Limb (tissue), 2 donors: ENCODE results near the gene LBX1.

Experiments
- DNase-seq, 2 donors: peaks; one replicate each; pipeline ENCODE4 v3.0.0-alpha.2; 2016; ENCODE audit errors: extremely low spot score in 2 of 2

LBX1 gene

DNA sequence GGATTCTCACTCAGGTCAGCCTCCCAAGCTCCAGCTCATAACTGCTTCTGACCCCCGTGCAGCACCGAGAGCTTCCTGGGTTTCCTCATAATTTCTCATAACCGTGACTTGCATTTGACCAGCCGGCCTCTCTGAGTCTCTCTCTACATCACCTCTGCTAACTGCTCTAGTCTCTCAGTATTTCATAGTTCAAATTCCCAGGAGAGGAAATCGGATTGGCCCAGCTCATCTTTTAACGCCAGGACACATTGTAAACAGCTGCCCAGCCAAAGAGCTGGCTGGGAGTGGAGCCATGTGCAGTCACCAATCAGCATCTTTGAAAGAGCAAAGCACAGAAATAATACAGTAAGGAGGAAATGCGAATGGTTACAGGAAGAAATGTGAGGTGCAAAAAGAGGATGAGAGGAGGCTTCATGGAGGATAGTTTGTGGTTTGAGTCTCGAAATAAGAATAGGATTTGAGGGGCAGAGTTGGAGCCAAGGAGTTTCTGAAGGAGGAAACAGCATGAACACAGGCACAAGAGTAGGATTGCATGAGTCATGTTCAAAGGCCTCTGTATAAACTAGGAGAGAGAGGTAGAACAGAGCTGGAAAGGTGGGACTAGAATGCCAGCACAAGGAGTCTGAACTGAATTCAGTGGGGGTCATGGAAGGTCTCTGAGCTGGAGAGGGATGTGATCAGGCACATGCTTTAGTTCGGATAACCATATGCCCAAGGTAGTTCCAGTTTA lies 15.2 kb upstream of the LBX1 start:
- DNase-seq: peak in 1 of 2 donors; percentile 53

DNA sequence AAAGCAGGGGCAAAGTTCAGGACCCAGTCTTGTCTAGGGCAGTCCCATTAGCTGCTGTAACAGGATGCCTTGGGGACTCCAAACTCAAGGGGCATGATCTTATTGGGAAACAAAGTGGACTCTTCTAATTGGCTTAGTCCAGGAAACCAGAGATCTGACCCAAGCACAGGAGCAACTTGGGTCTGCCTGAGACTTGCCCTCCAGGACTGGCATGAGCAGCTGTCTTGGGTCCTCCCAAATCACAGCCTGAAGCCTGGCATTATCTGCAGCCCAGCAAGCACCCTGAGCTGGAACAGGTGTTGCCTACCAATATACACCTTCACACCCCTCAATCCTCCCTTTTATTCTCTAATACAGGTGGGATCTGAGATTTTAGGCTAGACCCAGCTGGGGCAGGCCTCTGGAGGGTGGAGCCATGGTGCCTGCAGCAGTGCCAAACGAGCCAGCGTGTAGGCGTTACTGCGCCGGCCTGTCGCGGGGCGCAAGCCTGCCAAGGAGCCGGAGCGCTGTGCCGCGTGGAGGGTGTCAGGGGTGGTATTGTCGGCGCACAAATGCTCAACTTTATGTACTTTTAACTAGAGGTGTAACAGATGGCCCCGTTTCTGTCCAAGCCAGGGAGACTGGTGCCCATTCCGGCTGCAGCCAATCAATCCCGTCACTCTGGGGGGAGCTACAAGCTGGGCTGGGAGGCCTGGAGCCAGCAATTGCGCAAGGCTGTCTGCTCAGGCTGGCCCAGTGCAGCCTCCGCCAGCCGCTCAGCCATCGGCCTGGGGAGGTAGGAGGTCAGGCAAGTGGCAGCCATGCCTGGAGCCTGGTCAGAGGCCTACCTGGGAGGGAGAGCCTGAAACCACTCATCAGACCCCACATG lies 12.8 kb upstream of the LBX1 start:
- DNase-seq: no peak

DNA sequence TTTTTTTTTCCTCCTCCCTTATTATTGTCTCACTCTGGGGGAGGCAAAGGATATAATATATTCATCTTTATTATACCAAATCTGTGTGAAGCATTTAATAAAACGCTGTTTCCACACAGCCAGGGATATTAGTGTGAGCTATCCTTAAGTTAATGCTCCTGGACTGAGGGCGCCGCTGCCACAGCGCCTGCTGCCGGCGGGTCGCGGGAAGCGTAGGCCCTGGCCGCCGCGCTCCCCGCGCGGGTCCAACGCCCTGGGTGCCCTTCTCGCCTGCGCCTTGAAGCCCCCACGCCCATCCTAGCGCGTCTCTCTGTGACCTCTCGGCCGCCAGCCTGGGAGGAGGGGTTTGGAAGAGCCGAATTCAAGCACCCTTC lies 9.5 kb upstream of the LBX1 start:
- DNase-seq: no peak

DNA sequence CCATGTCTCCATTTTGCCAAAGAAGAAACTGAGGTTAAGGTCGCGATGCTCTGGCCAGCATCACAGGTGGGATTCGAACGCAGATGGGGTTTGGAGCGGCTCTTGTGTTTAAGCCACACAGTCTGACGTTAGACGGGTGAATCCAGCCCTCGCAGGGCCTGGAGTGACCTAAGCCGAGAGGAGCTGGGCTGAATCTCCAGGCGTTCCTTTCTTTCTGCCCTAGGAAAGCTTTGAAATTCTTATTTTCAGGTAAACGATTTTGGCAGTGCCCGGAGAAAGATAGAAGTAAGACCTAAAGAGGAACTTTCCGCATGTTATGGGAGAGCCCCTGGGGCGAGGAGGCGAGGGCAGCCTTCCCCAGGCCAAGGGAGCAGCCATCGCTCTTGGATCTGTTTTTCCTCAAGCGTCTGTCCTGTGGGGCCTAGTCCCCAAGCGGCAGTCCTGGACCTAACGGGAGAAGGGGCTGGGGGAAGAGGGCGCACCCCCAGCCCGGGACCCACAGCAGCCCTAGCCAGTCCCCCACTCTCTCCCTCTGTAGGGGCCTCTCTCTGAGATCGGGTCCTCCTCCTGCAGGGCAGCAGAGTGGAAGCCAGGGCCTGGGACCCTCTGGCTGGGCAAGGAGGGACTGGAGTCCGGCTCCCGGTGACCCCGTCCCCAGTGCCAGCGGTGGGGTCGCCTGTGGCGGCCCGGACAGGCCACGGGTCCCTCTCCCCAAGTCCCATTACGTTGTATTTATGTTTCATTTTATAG lies 8.9 kb upstream of the LBX1 start:
- DNase-seq: no peak

DNA sequence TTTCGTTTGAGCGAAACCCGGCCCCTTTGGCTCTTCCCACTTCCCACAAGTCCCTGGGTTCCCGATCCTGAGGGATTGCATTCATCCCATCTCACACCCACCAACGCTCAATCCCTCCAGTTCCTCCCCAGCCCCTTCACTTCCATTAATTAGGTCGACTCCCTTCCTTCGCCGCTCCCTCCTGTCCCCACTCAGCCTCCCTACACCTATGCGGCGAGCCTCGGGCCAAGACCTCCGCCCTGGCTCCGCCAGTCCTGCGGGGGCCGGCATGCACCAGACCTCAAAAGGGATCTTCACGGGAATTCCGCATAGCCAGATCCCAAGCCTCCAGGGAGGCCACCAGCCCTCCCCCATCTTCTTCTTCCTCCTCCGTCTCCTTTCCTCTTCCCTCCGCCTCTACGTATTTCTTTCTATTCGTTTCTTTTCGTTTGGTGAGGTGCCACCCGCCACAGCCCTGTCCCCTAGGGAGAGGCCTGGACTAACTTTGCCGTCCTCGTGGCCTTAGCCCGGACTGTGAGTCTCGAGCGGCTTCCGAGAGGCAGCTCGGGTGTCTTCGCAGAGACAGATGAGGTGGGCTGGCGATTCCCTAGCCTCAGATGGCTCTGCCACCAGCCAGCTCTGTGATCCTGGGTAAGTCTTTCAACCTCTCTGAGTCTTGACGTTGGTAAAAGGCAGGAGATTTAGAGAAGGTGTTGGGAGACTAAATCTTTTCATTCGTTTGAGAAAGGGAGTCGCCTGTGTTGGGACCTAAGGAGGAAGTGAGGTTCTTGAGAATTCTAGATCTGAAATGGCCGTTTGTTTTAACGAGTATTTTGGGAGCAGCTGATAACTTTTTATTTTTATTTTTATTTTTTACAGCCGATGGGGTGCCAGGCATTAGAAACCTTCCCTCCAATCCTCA lies 8.1 kb upstream of the LBX1 start:
- no peak for DNase-seq

DNA sequence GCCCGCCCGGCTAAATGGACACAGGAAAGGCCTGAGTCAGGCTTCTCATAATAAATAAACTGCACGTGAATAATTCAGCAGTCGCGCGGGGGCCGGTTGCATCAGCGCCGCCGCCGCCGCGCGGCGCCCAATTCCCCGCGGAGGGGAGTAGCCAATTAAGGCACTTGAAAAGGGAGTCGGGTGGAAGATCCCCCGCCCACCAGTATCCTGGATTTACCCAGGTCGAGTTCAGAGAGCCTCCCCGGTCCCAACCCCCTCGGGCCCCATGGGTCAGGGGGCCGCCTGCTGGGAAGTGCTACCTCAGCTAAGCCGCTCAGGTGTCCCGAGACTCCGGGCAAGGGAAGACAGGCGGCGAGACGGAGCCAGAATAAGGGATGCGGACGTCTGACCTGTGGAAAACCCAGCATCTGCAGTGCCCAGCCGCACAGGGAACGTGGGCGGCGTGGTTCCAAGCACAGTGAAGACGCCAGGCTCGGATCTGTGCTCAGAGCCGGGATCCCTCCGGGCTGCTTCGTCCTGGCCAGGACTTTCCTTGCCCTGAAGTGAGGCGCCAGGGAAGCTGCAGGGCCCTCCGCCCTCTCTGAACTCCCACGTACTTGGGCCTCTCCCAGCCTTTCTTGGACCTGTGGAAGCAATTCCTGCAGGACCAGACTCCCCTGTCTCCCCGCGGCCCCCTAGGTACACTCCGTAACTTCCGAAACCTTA lies 7.3 kb upstream of the LBX1 start:
- DNase-seq: no peak

DNA sequence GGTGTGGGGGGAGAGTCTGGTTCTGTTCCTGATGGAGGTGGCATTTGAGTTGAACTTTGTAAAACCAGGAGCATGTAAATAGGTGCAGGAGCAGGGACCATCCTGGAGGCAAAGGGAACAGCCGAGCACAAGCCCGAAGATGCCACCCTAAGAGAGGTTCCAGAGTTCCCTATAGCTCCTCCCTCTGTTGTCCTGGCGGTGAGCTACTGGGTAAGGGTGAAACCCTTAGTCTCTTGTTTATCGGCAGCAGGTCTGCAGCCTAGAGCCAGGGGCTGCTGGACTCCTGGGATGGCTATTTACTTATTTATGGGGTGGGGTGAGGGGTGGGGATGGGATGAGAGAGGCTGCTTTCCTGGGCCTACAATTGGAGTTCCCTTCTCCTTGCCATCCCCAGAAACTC lies 6.5 kb upstream of the LBX1 start:
- DNase-seq: no peak

DNA sequence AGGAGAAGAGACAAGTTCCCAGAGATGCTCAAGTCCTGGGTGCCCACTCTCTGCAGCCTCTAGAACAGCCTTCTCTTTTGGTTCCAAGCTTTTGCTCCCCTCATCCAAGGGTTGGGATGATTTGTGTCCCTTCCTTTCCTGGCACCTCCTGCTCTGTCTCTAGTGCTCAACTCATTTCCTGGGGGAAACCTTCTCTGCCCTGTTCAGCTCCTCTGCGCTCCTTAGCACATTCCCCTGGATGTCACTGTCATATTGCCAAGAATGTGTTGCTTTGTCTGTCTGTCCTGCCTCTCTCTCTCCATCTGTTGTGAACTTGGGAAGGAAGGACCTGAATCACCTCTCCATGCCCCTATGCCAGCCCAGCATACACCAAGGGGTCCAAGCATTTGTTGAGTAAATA lies 5.1 kb upstream of the LBX1 start:
- no peak for DNase-seq

DNA sequence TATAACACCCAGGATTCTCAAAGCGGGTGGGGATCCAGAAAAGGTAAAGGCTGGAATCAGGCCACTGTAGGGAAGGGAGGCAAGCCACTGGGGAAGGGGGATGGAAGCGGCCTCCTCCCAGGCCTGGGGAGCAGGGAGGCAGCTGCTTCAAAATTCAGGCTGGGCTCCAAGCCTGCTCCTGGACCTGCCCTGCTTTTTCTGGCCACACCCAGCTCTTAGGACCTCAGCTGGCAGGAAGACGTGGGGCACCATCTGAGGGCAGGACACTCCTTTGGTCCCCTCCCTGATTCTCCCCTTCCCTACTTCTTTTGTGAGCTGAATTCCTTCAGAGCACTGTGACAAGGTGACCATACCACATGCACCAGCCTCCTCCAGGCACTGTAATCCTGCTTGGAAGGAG lies 4.6 kb upstream of the LBX1 start:
- no peak for DNase-seq

DNA sequence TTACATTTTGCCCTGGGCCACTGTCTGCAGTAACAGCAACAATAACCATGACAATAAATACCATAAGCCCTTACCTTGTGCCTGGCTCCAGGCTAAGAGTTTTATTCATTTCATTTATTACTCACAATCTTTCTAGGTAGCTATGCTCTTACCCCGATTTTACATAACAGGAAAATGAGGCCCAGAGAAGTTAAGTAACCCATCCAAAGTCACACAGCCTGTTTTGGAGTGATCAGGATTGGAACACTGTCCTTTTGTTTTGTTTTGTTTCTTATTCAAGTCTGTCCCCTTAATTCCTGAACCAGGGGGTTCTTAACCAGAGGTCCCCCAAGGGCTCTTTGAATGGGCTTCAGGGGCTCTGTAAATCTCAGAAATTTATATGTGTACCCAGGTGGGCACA lies 4.2 kb upstream of the LBX1 start:
- DNase-seq: no peak

DNA sequence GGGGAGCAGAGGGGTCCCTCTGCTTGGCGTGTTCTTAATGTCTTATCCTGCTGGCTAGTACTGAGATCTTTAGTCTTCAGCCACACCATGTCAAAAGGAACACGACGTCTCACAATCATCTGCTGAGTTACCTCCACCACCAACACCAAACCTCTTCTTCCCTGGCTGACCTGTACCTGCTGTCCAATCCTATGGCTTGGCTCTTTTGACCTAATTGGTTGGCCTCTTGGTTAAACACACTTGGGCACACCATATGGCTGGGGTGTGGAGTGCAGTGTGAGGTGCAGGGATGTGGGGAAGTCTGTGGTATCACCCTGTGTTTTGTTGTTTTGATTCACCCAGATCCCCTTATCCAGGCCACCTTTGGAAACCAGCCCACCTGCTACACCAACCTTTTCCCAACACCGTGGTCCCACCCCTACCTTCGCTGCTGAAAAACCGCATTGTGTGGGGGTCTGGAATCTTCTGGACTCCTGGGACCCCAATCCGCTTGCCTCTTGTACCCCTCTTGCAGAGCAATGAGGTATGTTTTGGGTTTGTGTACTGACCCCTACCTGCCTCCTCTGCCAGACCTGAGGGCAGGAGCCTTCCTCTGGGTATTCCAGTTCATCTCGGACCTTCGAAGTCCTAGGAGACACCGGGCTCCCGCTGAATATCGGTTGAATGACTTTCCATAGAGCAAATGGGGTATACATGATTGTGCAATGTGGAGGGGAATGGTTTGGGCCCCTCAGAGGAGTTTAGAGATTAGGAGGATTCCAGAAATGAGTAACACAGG lies 2.8 kb upstream of the LBX1 start:
- DNase-seq: no peak

DNA sequence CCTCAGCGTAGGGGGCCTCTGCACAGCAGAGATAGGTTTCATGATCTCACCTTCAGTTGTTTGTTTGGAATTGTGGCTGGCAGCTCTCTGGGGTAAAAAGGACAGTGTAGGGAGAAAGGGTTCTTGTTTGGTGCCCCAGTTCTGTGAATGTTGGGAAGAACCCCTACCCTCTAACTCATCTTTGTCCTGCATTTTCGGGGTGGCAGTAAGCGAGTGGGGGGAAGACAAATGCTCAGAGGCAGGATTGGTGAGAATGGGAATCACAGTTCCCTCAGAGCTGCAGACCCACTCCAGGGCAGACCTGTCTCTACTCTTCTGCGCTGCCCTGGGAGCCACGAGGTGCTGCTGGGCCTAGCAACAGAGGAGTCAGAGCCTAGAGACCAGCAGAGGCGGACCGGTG lies 1.8 kb upstream of the LBX1 start:
- no peak for DNase-seq

DNA sequence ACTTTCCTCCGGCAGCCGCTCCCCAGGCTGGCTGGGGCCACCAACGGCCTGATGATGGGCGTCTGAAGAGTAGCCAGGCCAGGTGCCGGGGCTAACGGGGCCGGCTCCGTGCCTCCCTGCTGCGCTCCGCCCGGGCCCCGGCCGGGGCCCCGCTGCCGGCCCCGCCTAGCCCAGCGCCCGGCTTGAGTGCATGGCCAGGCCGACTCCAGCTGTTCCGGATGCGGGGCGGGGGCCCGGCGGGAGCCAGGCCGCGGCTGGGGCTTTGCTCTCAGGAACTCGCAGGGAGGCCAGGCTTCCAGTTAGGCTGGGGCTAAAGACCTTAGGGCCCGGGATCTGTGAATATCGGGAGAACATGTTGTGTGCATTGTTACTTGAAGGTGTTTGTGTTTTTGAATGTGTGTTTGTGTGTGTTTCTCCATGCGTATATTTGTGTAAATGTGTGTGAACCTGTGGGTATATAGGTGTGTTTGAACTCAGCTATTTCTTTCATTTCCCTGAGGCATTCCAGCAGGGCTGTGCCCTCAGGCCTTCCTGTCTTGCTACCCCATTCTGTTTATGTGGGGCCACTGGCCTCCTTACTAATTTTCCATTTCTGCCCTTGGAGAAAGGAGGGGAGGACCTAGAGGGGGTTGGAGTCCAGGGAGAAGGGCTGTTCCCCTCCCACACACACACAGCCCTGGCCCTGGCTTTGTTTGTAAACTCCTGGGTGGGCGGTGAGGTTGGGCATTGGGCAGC lies 1.1 kb upstream of the LBX1 start:
- peak in 1 of 2 donors; percentile 70 for DNase-seq

DNA sequence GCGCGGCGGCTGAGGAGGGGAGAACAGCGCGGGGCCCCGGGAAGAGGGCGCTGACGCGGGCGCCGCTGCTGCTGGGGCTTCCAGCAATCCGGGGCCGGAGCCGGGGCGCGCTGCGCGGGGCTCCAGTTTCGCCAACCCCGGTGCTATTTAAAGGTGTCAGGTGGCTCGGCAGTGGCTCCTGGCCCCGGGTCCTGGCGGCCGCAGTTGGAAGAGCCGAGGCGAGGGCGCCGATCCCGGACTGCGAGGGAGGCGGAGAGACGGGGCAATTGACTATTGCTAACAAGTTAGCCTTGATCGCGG lies 347 bp downstream of the LBX1 start:
- peak in 1 of 2 donors; percentile 57 for DNase-seq

DNA sequence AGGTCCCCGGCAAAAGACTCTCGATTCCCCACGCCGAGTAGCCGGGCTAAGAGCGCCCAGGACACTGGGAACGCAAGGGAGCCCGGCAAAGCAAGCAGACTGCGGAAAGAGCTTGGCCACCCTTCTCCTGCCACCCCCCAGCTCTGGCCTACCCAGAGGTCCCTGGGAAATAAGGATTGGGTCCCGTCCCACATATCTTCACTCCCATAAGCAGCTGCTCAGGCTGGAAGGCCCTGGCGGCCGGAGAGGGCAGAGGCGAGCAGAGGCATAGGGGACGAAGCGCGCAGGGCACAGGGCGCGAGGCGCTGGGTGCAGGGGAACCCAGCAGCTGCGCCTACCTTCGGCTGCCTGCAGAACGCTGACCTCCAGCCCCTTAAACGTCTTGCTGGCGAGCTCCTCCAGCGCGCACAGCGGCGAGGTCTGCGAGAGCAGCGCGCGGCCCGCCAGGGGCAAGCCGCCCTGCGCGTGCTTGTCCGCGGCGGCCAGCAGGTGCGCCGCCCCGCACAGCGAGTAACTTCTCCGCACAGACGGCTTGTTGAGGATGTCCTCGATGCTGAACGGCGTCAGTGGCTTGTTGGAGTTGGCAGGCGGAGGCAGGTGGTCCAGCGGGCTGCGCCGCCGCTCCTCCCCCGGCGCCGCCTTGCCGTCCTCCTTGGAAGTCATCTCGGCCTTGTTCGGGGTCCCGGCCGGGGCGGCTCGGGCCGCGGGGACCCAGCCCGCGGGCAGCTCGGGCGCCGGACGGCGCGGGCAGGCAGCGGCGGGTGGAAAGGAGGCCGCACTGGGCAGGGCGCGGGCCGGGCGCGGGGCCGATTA lies 904 bp downstream of the LBX1 start:
- DNase-seq: peak in 1 of 2 donors; percentile 61

DNA sequence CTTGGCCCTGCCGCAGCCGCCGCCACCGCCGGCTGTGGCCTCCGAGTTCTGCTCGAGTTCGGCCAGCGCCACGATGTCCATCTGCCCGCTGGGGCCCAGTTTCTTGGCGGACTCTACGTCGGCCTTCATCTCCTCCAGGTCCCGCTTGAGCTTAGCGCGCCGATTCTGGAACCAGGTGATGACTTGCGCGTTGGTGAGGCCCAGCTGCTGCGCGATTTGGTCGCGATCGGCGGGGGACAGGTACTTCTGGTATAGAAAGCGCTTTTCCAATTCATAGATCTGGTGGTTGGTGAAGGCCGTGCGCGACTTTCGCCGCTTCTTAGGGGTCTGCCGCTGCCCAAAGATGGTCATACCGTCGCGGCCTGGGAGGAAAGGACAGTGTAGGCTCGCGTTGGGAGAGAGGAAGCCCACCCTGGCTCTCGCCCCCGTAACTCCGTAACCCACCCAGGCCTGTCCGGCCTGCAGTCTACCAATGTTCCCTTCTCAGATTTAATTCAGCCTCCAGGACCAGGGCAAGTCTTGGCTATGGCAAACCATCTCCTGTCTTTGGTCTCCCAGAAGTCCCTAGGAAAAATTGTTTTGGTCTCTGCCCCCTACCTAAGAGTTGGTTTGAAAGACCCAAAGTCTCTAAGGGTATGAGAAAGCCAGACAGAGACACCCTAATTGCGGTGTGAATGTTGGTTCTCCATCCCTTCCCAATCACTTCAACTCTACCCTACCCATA lies 1.7 kb downstream of the LBX1 start:
- peak in 1 of 2 donors; percentile 59 for DNase-seq

DNA sequence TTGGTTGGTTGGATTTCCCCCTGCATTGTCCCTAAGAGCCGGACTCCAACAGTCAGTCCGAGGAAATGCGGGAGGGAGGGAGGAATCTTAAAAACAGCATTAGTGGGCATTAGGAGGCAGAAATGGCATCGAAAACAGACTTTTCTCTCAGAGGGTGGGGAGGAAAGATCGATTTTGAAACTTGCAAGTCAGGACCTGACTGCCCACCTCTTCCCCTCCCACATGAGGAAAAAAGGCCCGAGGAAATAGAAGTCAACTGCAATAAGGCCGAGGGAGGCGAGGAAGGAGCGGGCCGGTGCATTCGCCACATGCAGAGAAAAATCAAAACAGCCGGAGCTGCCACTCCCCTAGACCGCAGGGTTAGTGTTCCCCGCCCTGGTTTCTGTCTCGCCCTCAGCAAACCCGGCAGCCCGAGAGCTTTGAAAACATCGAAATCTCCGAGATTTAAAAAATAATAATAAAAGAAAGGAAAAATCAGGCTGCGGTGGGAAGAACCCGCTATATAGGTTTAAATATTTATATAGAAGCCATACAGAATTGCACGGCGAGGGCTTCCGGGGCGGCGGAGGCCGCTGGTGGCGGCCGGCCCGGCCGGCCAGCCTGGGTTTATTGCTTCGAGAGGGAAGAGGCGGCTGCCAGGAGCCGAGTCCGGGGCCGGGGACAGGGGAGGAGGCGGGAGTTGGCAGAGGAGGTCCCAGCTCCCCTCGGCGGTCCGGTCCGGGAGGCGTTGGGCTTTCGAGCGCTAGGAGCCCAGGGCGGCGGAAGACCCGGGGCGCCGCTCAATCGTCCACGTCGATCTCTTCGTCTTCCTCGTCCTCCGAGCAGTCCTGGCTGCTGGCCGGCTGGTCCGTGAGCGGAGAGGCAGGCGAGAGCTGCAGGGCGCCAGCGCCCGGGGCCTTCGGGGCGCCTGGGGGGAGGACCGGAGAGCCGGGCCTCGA lies 2.5 kb downstream of the LBX1 start:
- DNase-seq: peak in 1 of 2 donors; percentile 51
